SW480 (cell line): ENCODE data around the gene UVRAG.
A peak's percentile ranks its signal among the peaks of the same experiment; 100 is the strongest.

Source experiments
- DNase-seq: peaks from one replicate; pipeline ENCODE4 v3.0.0-alpha.2; 2016; ENCODE audit warnings: low spot score

UVRAG gene

DNA sequence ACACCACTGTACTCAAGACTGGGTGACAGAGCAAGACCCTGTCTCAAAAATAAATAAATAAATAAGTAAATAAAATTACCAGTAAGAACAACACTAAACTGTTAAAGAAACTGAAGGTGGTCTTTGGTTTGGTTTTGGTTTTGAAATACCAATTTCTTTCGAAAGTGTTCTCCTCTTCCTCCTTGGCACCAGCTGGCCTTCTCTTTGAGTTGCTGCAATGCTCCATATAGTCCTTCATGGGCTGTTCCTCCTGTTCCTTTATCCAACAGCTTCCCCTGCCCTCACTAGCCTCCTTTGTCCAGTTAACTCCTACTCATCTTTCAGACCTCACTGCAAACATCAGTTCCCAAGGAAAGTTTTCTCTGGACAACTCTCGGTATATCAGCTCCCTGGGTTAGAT, 5.0 kb upstream of the UVRAG start:
- no peak for DNase-seq

- DNase-seq: no peak
Observed at GRCh38 chr11:75810637-75811390, 4.2 kb upstream of the UVRAG start.

- no peak for DNase-seq
Observed at GRCh38 chr11:75811485-75811884, 3.5 kb upstream of the UVRAG start.

- no peak for DNase-seq
Observed at GRCh38 chr11:75812542-75813040, 2.4 kb upstream of the UVRAG start.

- no peak for DNase-seq
Observed at GRCh38 chr11:75813124-75813523, 1.9 kb upstream of the UVRAG start.

DNA sequence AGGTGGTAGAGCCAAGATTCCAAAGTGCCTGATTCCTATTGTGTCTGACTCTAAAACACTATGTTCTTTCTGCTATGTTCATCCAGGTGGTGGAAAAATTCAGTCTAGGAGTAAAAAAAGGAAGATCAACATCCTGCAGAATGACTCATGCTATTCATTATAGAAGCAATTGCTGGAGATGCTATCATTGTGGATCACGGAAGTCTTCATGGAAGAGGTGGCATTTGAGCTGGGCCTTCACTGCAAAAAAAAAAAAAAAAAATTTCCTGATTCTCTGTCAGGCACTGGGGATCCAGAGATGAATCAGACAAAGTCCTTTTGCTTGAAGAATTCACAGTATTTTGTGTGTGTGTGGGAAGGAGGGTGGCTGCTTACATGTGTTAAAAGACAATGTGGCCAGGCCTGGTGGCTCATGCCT, 1.4 kb upstream of the UVRAG start:
- DNase-seq: peak; percentile 70

DNA sequence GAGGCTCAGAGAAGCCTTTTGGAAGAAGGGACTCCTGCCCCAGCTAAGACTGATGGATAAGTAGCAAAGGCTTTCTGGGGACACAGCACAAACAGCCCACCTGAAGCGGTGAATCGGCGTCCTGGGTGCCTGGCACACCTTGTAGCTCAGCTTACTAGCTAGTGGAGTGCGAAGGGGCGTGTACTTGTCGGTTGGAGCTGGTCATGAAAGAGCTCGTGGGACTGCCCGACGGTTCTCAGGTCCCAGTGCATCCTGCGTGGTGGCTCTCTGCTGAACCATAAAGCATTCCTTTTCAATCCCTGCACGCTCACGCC, 690 bp upstream of the UVRAG start:
- DNase-seq: peak; percentile 93

- peak; percentile 53 for DNase-seq
Observed at GRCh38 chr11:75815345-75816168, 547 bp downstream of the UVRAG start.

DNA sequence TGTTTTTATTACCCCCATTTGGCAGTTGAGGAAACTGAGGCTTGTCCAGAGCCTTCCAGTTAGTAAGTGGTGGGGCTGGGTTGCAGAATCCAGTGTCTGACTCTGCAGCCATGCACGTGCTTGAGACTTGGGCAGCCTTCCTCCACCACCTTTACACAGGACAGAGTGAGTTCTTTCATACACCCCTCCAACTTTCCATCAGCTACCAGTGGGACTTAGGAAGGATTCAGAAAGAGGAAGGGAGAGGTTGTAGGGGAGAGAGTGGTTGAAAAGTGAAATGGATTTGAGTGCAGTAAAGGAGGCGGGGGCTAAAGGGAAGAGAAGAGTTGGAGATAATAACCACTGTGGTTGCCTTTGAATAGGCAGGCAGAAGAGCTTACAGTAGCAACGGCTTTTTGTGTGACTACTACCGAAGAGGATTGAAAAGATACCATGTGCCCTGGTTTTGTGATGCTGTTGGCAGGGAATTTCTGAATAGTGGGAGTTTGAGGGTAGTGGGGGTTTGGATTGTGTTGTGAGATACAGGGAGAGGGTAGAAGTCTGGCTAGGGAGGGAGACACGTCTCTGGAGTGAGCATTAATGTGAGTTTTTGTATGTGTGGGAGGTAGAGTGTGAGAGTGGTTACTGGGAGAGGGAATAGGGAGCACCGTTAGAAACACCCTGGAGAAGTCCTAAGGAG, 1.7 kb downstream of the UVRAG start:
- DNase-seq: peak; percentile 21

DNA sequence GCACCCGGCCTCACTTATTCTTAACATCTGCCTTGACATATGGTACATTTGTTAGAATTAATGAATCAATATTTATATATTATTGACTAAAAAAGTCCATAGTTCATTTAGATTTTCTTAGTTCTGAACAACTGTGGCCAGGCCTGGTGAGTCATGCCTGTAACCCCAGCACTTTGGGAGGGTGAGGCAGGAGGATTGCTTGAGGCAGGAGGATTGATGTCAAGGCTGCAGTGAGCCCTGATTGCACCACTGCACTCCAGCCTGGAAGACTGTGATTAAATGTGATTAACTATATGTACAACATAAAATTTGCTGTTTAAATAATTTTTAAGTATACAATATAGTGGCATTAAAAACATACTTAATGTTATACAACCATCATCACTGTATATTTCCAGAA, 5.6 kb downstream of the UVRAG start:
- DNase-seq: no peak

GRCh38 chr11:75821202-75821601, 6.2 kb downstream of the UVRAG start:
- no peak for DNase-seq

- no peak for DNase-seq
Observed at GRCh38 chr11:75822541-75822940, 7.5 kb downstream of the UVRAG start.

DNA sequence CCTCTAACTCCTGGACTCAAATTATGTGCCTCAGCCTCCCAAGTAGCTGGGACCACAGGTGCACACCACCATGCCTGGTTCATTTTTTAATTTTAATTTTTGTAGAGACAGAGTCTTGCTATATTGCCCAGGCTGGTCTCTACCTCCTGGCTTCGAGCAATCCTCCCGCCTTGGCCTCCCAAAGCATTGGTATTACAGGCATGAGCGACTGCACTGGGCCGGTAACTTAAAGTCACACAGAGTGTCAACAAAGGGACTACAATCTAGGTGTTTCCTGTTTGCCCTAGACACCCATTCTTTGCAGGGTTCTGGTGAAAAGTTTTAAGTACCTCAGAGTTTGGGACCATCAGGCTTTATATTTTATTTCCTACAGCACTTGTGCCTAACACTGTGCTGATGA, 8.4 kb downstream of the UVRAG start:
- no peak for DNase-seq

GRCh38 chr11:75823946-75824345, 8.9 kb downstream of the UVRAG start:
- no peak for DNase-seq

GRCh38 chr11:75826461-75827230, 11.6 kb downstream of the UVRAG start:
- DNase-seq: no peak

GRCh38 chr11:75827562-75827961, 12.6 kb downstream of the UVRAG start:
- no peak for DNase-seq

DNA sequence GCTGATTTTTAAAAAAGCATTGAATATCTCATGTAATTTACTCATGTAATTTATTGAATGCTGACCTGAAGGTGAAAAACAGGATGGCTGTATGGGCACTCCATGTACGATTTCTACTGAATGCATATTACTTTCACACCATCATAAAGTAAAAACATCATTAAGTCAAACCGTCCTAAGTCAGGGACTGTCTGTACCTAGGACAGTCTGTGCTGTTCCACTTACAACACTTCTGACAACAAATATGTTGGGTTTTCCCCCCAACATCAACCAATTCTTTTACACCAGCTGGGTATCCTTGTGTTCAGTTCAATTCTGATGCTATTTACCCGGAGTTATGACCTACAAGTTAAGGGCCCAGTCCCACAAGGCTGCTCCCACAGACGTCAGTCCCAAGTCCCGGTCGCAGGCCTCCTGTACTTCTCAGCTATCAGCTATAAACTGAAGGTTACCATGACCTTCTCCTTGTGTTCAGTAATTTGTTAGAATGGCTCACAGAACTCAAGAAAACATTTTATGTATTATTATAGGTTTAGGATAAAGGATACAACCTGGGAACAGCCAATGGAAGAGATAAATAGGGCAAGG, 17.0 kb downstream of the UVRAG start:
- DNase-seq: no peak

- no peak for DNase-seq
Observed at GRCh38 chr11:75834728-75835127, 19.7 kb downstream of the UVRAG start.

DNA sequence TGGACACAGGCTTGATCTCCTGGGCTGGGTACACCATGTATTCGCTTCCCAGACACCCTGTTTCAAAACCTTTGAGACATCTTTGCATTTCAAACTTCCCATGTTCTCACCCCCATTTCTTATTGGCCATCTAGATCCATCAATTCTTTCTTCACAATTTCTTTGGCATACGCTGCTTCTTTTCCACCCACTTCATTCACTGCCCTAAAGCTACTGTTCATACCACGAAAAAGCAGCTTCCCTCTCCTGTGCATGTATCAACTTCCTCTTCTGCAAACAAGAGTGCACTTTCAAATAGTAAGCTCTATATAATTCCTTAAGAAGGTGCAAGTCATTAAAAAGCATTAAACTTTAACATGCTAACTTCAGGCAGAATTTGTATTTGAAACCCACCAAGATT, 21.4 kb downstream of the UVRAG start:
- no peak for DNase-seq

GRCh38 chr11:75839851-75840250, 24.8 kb downstream of the UVRAG start:
- no peak for DNase-seq

GRCh38 chr11:75840522-75840921, 25.5 kb downstream of the UVRAG start:
- no peak for DNase-seq

DNA sequence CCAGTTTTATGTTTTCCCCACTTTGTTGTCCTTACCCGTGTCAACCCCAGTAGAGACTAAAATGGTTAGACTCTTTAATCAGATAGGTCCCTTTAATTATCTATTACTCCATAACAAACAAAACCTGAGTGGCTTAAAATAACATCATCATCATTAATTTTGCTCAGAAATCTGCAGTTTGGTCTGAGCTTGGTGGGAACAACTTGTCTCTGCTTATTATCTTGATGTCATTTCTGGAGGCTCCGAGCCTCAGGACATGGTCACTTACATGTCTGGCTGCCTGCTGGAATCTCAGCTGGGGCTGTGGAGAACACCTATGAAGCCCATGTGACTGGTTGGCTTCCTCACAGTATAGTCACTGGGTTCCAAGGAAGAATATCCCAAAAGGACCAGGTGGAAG, 26.7 kb downstream of the UVRAG start:
- no peak for DNase-seq
